Brain microvascular endothelial cell (primary cell): ENCODE measurements around the gene LDLRAP1.

ENCODE experiments used
- DNase-seq: peaks from one replicate; pipeline ENCODE4 v3.0.0-alpha.2; 2020
- H3K27ac ChIP-seq: fragments of 250-450 bp; sonication (Bioruptor Pico); 2 replicates; pipeline ENCODE4 v1.5.1; 2020; ENCODE audit warnings: mild to moderate bottlenecking, moderate library complexity
- H3K27me3 ChIP-seq: fragments of 250-450 bp; sonication (Bioruptor Pico); replicated peaks from 2 replicates; pipeline ENCODE4 v1.5.1; 2020; ENCODE audit warnings: mild to moderate bottlenecking
- H3K36me3 ChIP-seq: fragments of 250-450 bp; sonication (Bioruptor Pico); replicated peaks from 2 replicates; pipeline ENCODE4 v1.5.1; 2020; ENCODE audit warnings: mild to moderate bottlenecking
- H3K4me3 ChIP-seq: 2 replicates; pipeline ENCODE4 v1.5.1; 2011; ENCODE audit warnings: low read depth, mild to moderate bottlenecking, control low read depth, low read length, moderate library complexity
- CTCF ChIP-seq: IDR thresholded peaks from 2 replicates; pipeline ENCODE4 v1.5.1; 2011; ENCODE audit warnings: low read depth, mild to moderate bottlenecking, moderate library complexity, low read length, control low read depth, inconsistent platforms; ENCODE audit errors: missing control alignments
- in situ Hi-C: cut with HindIII; loops from 2 replicates; pipeline ENCODE4 v1.10.0; 2017; ENCODE audit warnings: low sequenced_read_pairs, low pct_ligation_motif_present

Gene LDLRAP1

DNA sequence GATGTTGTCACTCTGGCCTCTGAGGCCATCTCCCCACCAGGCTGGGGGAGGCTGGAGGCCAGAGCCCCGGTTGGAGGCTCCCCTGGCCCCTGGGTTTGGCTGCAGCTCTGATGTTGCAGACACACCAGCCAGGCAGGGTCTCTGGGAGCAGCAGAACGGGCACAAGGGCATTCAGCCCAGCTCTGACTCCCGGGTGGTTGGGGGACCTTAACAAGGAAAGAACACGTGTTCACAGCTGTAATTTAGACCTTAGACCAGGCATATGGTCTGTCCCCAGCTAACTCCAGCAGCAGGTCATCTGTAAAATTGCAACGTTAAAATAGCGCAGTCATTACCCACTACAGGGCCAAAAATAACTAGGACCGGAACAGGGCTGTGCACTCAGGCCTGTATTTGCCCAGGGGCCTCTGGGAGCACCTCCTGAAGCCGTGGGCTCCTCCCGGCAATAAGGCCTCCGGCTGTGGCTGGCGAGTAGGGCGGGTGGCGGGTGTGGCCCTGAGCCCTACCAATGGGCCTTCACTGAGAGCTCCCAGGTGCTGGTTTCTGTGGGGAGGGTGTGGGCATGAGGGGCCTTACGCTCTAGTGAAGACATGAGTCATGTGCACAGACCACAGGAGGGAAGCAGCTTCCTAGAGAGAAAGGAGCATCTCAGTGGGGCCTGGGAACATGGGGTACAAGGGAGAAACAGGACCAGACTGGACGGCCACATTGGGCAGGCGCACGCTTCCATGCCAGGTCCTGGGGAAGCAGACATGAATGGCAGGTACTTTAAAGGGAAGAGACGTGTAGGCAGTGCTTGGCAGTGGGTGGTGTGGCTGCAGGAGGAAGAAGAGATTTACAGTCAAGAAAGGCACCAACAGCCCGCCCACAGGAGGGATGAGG is 6.1 kb downstream of the LDLRAP1 start:
- H3K27me3 ChIP-seq = no peaks in the 10 kb centered on the region
- peak overlapping the region; percentile 16 for H3K27ac ChIP-seq
- in situ Hi-C loops = no loop called here
- no peak overlapping the region for H3K4me3 ChIP-seq
- no peak for TF ChIP-seq CTCF
- DNase-seq = peak; percentile 43
- no peaks in the 10 kb centered on the region for H3K36me3 ChIP-seq

DNA sequence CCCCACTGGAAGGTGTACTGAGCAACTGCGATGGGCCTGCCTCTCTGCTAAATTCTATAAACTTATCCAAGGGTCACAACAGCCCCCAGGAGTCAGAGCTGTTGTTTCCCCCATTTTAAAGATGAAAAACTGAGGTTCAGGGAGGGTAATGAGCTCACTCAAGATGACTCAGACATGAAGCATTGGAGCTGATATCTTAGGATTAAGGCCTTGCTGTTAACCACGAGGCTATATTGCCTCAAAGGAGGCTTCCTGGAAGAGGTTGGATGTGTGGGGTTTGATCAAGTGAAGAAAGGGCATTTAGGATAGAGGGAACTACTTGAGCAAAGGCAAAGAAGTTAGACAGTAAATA is 6.7 kb downstream of the LDLRAP1 start:
- Histone ChIP-seq H3K4me3 (no peak overlapping the region), H3K27me3 (no peaks in the 10 kb centered on the region), H3K36me3 (no peaks in the 10 kb centered on the region), H3K27ac (peak overlapping the region; percentile 16)
- in situ Hi-C loops = no loop called here
- TF ChIP-seq CTCF = no peak
- DNase-seq = peak; percentile 54

GRCh38 chr1:25550683-25551310 is 7.4 kb downstream of the LDLRAP1 start:
- no peak for TF ChIP-seq CTCF
- no peak for DNase-seq
- Histone ChIP-seq H3K4me3 (no peak overlapping the region), H3K36me3 (no peaks in the 10 kb centered on the region), H3K27ac (no peak overlapping the region), H3K27me3 (no peaks in the 10 kb centered on the region)
- in situ Hi-C loops = no loop called here

DNA sequence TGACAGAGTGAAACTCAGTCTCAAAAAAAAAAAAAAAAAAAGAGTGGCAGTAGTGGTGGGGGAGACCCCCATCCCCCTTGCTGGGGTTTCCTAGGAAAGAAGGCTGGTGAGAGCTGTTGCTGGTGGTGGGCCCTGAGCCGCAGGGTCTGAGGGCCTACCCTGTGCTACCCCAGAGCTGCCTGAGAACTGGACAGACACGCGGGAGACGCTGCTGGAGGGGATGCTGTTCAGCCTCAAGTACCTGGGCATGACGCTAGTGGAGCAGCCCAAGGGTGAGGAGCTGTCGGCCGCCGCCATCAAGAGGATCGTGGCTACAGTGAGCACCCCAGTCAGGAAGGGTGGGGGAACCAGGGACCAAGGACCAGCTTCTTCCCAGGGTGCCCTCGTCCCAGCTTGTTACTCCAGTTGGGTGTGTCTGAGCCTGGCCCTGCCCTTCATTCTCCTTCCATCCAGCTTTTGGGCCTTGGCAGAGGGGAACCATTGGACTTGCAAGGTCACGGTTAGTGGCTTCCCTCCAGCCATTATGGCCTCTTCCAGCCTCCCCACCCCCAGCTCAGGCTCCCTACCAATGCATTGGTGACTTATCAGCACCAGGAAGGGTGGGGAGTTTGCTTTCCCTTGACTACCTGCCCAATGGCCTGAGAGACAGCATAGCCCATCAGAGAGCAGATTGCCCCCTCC is 10.5 kb downstream of the LDLRAP1 start:
- no peak for TF ChIP-seq CTCF
- no peak for DNase-seq
- no peak overlapping the region for H3K4me3 ChIP-seq
- no peaks in the 10 kb centered on the region for H3K27me3 ChIP-seq
- H3K36me3 ChIP-seq = peaks cover 4% of the 10 kb centered on the region
- no peak overlapping the region for H3K27ac ChIP-seq
- in situ Hi-C loops = no loop called here

GRCh38 chr1:25554430-25554780 is 11.0 kb downstream of the LDLRAP1 start:
- in situ Hi-C loops = no loop called here
- DNase-seq = no peak
- Histone ChIP-seq H3K27me3 (no peaks in the 10 kb centered on the region), H3K27ac (no peak overlapping the region), H3K36me3 (peaks cover 4% of the 10 kb centered on the region), H3K4me3 (no peak overlapping the region)
- TF ChIP-seq CTCF = no peak
